IMR-90 (cell line): ENCODE measurements around the gene FGD3. TPM values are rescaled to one million over a fixed set of nuclear protein-coding genes. Genes with fewer than 3 reads are reported as not detected.

Source experiments
- ATAC-seq: fragments of 200-7000 bp; cut with Tn5 transposase; 2 replicates; pipeline ENCODE4 v1.9.1; 2020; ENCODE audit warnings: low read depth, mild to moderate bottlenecking, moderate library complexity
- BruUV-seq: library from RNA; stranded (reverse); fragments of 400-500 nt; replicated peaks from 2 replicates; lab custom pipeline; 2021; lab: Mats Ljungman, UMichigan
- CTCF ChIA-PET: fragments of 300-600 bp; formaldehyde crosslinking; extraction: SDS; loops from one replicate; lab custom pipeline; 2021; ENCODE audit warnings: antibody characterized with exemption; lab: Yijun Ruan, JAX
- POLR2A ChIA-PET: fragments of 300-600 bp; sonication (Branson Sonifier 250); formaldehyde crosslinking; loops from one replicate; lab custom pipeline; 2022; ENCODE audit warnings: antibody characterized with exemption; ENCODE audit not compliant: unreplicated experiment; lab: Charles Lee
- DNase-seq: peaks from one replicate; pipeline ENCODE4 v3.0.0; 2013
- H2AFZ ChIP-seq: replicated peaks from 2 replicates; pipeline ENCODE3; 2013; ENCODE audit warnings: low read length, mild to moderate bottlenecking; ENCODE audit not compliant: poor library complexity
- H2AK5ac ChIP-seq: 2 replicates; pipeline ENCODE4 v1.6.1; 2013; ENCODE audit warnings: low read depth, low read length, inconsistent platforms
- H2AK9ac ChIP-seq: replicated peaks from 2 replicates; pipeline ENCODE3; 2013; ENCODE audit warnings: mild to moderate bottlenecking, low read depth, low read length, moderate library complexity; ENCODE audit not compliant: poor library complexity
- H2BK120ac ChIP-seq: 2 replicates; pipeline ENCODE4 v1.6.1; 2013; ENCODE audit warnings: low read depth, low read length, inconsistent platforms
- H2BK15ac ChIP-seq: 3 replicates; pipeline ENCODE4 v1.6.1; 2013; ENCODE audit warnings: low read depth, low read length, inconsistent platforms
- H2BK20ac ChIP-seq: 2 replicates; pipeline ENCODE4 v1.6.1; 2013; ENCODE audit warnings: low read depth, mild to moderate bottlenecking, inconsistent platforms, low read length, moderate library complexity
- H2BK5ac ChIP-seq: 2 replicates; pipeline ENCODE4 v1.6.1; 2013; ENCODE audit warnings: mild to moderate bottlenecking, low read depth, low read length, inconsistent platforms; ENCODE audit not compliant: poor library complexity, severe bottlenecking
- H3K14ac ChIP-seq: replicated peaks from 2 replicates; pipeline ENCODE4 v1.6.1; 2013; ENCODE audit warnings: low read depth, low read length, inconsistent platforms
- H3K18ac ChIP-seq: 2 replicates; pipeline ENCODE4 v1.6.1; 2013; ENCODE audit warnings: low read depth, low read length, control low read depth
- H3K23ac ChIP-seq: 2 replicates; pipeline ENCODE4 v1.6.1; 2013; ENCODE audit warnings: low read depth, low read length, inconsistent platforms
- H3K27ac ChIP-seq: 2 replicates; pipeline ENCODE4 v1.5.1; 2013; ENCODE audit warnings: mild to moderate bottlenecking, control low read depth, low read length; ENCODE audit not compliant: insufficient read depth
- H3K27me3 ChIP-seq: 2 replicates; pipeline ENCODE4 v1.6.1; 2013; ENCODE audit warnings: low read length; ENCODE audit not compliant: control insufficient read depth, insufficient read depth
- H3K36me3 ChIP-seq: 2 replicates; pipeline ENCODE4 v1.6.1; 2013; ENCODE audit warnings: low read length, mixed read lengths; ENCODE audit not compliant: control insufficient read depth, insufficient read depth
- H3K4ac ChIP-seq: 2 replicates; pipeline ENCODE4 v1.6.1; 2013; ENCODE audit warnings: low read depth, low read length, inconsistent platforms
- H3K4me1 ChIP-seq: 2 replicates; pipeline ENCODE4 v1.6.1; 2013; ENCODE audit warnings: low read length, mixed read lengths; ENCODE audit not compliant: control insufficient read depth, insufficient read depth
- H3K4me2 ChIP-seq: 2 replicates; pipeline ENCODE4 v1.6.1; 2013; ENCODE audit warnings: low read depth, mild to moderate bottlenecking, control low read depth, low read length, moderate library complexity
- H3K4me3 ChIP-seq: 2 replicates; pipeline ENCODE4 v1.5.1; 2013; ENCODE audit warnings: low read depth, mild to moderate bottlenecking, control low read depth, low read length, moderate library complexity; ENCODE audit not compliant: insufficient read depth
- H3K56ac ChIP-seq: 2 replicates; pipeline ENCODE4 v1.6.1; 2013; ENCODE audit warnings: low read length, inconsistent platforms; ENCODE audit not compliant: insufficient read depth; ENCODE audit errors: extremely low read depth
- H3K79me1 ChIP-seq, 2 experiments: 2 replicates each; pipeline ENCODE4 v1.6.1; 2013; ENCODE audit warnings: low read length in 2 of 2, inconsistent platforms in 1 of 2, low read depth in 1 of 2
- H3K9ac ChIP-seq: 2 replicates; pipeline ENCODE4 v1.6.1; 2013; ENCODE audit warnings: low read depth, low read length, control low read depth
- H3K9me1 ChIP-seq: 2 replicates; pipeline ENCODE4 v1.6.1; 2013; ENCODE audit warnings: low read length, inconsistent platforms; ENCODE audit not compliant: insufficient read depth
- H3K9me3 ChIP-seq: 2 replicates; pipeline ENCODE4 v1.6.1; 2013; ENCODE audit warnings: low read length; ENCODE audit not compliant: control insufficient read depth, insufficient read depth
- H4K20me1 ChIP-seq: 2 replicates; pipeline ENCODE4 v1.6.1; 2013; ENCODE audit warnings: low read length, inconsistent platforms; ENCODE audit not compliant: insufficient read depth
- H4K5ac ChIP-seq: 2 replicates; pipeline ENCODE4 v1.6.1; 2013; ENCODE audit warnings: mild to moderate bottlenecking, low read depth, low read length, control low read depth
- H4K8ac ChIP-seq, 2 experiments: 2 replicates each; pipeline ENCODE4 v1.6.1; 2013; ENCODE audit warnings: low read depth in 2 of 2, low read length in 2 of 2, control low read depth in 1 of 2, inconsistent platforms in 1 of 2
- H4K91ac ChIP-seq: 2 replicates; pipeline ENCODE4 v1.6.1; 2013; ENCODE audit warnings: low read depth, low read length, inconsistent platforms; ENCODE audit not compliant: insufficient read depth
- BHLHE40 ChIP-seq: fragments of 150-350 bp; IDR thresholded peaks from 2 replicates; pipeline ENCODE4 v1.6.1; 2016; ENCODE audit warnings: mild to moderate bottlenecking, low read depth, low read length
- CEBPB ChIP-seq: IDR thresholded peaks from 2 replicates; pipeline ENCODE4 v1.6.1; 2012; ENCODE audit warnings: low read depth, low read length, improper control_type of control experiment
- CHD1 ChIP-seq: IDR thresholded peaks from 2 replicates; pipeline ENCODE4 v1.6.1; 2012; ENCODE audit warnings: low read depth, low read length, improper control_type of control experiment
- ELK1 ChIP-seq: fragments of 150-350 bp; IDR thresholded peaks from 2 replicates; pipeline ENCODE4 v1.6.1; 2016; ENCODE audit warnings: low read depth, mild to moderate bottlenecking, low read length, moderate library complexity, borderline replicate concordance
- FOS ChIP-seq: fragments of 150-350 bp; IDR thresholded peaks from 2 replicates; pipeline ENCODE4 v1.6.1; 2016; ENCODE audit warnings: low read depth, low read length
- MXI1 ChIP-seq: IDR thresholded peaks from 2 replicates; pipeline ENCODE4 v1.6.1; 2012; ENCODE audit warnings: low read depth, mild to moderate bottlenecking, low read length, moderate library complexity, borderline replicate concordance
- NFE2L2 ChIP-seq: fragments of 150-350 bp; IDR thresholded peaks from 2 replicates; pipeline ENCODE4 v1.6.1; 2016; ENCODE audit warnings: low read depth, mild to moderate bottlenecking, low read length
- POLR2A ChIP-seq: IDR thresholded peaks from 2 replicates; pipeline ENCODE4 v1.6.1; 2012; ENCODE audit warnings: mild to moderate bottlenecking, low read depth, low read length
- RFX5 ChIP-seq: IDR thresholded peaks from 2 replicates; pipeline ENCODE4 v1.8.0; 2012; ENCODE audit warnings: low read depth, mild to moderate bottlenecking, low read length, moderate library complexity
- USF2 ChIP-seq: fragments of 150-350 bp; IDR thresholded peaks from 2 replicates; pipeline ENCODE4 v1.6.1; 2017; ENCODE audit warnings: mild to moderate bottlenecking, antibody characterized with exemption, low read length, low read depth
- WGBS, 2 experiments: methylation state at CpG; one replicate each; pipeline versions ENCODE4 v1.1.5 to v1.1.7; 2013; ENCODE audit warnings: missing lambda C conversion rate in 2 of 2; ENCODE audit not compliant: insufficient read length in 1 of 2; ENCODE audit errors: extremely low coverage in 2 of 2; 5-methylcytosine and 5-hydroxymethylcytosine counted together
- dilution Hi-C: fragments of 300-500 bp; cut with HindIII; formaldehyde crosslinking; loops from one replicate; pipeline ENCODE4 v1.14.3; 2018; ENCODE audit warnings: low sequenced_read_pairs; ENCODE audit not compliant: unreplicated experiment
- in situ Hi-C: fragments of 300-500 bp; cut with MboI; formaldehyde crosslinking; loops from 3 replicates; pipeline ENCODE4 v1.14.3; 2019; ENCODE audit warnings: low sequenced_read_pairs, inconsistent platforms, mixed read lengths
- intact Hi-C: fragments of 100-400 bp; cut with micrococcal nuclease; formaldehyde crosslinking; loops from 2 replicates; pipeline ENCODE4 v1.10.0; 2022
- polyA plus RNA-seq, 3 experiments: library from polyadenylated mRNA; depleted of rRNA; stranded (reverse); fragments of >200 nt; gene quantifications; 2 replicates each; pipeline ENCODE4 v1.2.3, GENCODE V29; 2012; ENCODE audit warnings: low replicate concordance in 1 of 3
- total RNA-seq: library from RNA; depleted of rRNA; stranded (reverse); fragments of >200 nt; gene quantifications from 2 replicates; pipeline ENCODE4 v1.2.3, GENCODE V29; 2012
- TF ChIP-seq, protein P1 (sequence below): conservative IDR thresholded peaks from 2 replicates; pipeline ENCODE4 v1.5.1; 2012; ENCODE audit warnings: mild to moderate bottlenecking, low read depth, low read length, improper control_type of control experiment

Gene FGD3
- total and polyA plus RNA-seq, 2 of the 4 experiments (the other 2 are of a cell fraction): not detected

GRCh38 chr9:92950359-92950955 is 3.1 kb downstream of the FGD3 start:
- Histone ChIP-seq H3K23ac (no peak overlapping the region), H3K56ac (no peak overlapping the region), H3K4me3 (no peak overlapping the region), H4K20me1 (no peaks in the 10 kb centered on the region), H2BK15ac (no peak overlapping the region), H2AK5ac (no peak overlapping the region), H3K9me1 (peaks cover 3% of the 10 kb centered on the region; the same call in 1 of the 2 replicates), H3K9me3 (peaks cover 3% of the 10 kb centered on the region), H3K18ac (no peak overlapping the region), H3K27ac (no peak overlapping the region), H2BK120ac (no peak overlapping the region), H4K8ac (no peak overlapping the region), H3K4me1 (no peaks in the 10 kb centered on the region), H4K5ac (no peak overlapping the region), H3K79me1 (no peaks in the 10 kb centered on the region), H2BK5ac (no peak overlapping the region), H3K9ac (no peak overlapping the region), H2AK9ac (no peak overlapping the region), H3K36me3 (no peaks in the 10 kb centered on the region), H2BK20ac (no peak overlapping the region), H3K4ac (no peak overlapping the region), H4K91ac (no peak overlapping the region), H3K14ac (no peak overlapping the region), H2AFZ (no peak overlapping the region), H3K4me2 (no peak overlapping the region), H3K27me3 (peaks cover 28% of the 10 kb centered on the region)
- TF ChIP-seq CEBPB (no peak), ELK1 (no peak), NFE2L2 (no peak), POLR2A (no peak), CHD1 (no peak), BHLHE40 (no peak), RFX5 (no peak), USF2 (no peak), MXI1 (no peak), FOS (no peak)
- TF ChIP-seq, protein P1, sequence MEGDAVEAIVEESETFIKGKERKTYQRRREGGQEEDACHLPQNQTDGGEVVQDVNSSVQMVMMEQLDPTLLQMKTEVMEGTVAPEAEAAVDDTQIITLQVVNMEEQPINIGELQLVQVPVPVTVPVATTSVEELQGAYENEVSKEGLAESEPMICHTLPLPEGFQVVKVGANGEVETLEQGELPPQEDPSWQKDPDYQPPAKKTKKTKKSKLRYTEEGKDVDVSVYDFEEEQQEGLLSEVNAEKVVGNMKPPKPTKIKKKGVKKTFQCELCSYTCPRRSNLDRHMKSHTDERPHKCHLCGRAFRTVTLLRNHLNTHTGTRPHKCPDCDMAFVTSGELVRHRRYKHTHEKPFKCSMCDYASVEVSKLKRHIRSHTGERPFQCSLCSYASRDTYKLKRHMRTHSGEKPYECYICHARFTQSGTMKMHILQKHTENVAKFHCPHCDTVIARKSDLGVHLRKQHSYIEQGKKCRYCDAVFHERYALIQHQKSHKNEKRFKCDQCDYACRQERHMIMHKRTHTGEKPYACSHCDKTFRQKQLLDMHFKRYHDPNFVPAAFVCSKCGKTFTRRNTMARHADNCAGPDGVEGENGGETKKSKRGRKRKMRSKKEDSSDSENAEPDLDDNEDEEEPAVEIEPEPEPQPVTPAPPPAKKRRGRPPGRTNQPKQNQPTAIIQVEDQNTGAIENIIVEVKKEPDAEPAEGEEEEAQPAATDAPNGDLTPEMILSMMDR: no peak
- ATAC-seq (no peak), DNase-seq (no peak)
- dilution Hi-C loops: no loop called here
- BruUV-seq: no TSS peak
- ChIA-PET POLR2A (no interaction called here), CTCF (no interaction called here)
- intact Hi-C loops: loop anchor here (10.0 kb wide), 1 partner anchor 214 kb away; no protein-coding TSS in a partner anchor
- 54% methylated on average over 5 of the region's 11 CpGs; no CpG with 5 or more reads in 1 of the 2 experiments for WGBS, 2 experiments
- in situ Hi-C loops: no loop called here
